Measurements from ENCODE around the gene TMEM273.
"Not testable (repeated sequence)": the region's sequence is repeated elsewhere in the genome, so short reads cannot be mapped to it uniquely, and the experiment has no call there.

Gene TMEM273

GRCh38 chr10:49204119-49204518 lies 15.9 kb upstream of the TMEM273 start:
- DNase-seq (ENCODE audit: low spot score): no peak

GRCh38 chr10:49202266-49202665 lies 14.1 kb upstream of the TMEM273 start:
- no peak for DNase-seq (ENCODE audit: low spot score)

GRCh38 chr10:49200854-49201253 lies 12.7 kb upstream of the TMEM273 start:
- DNase-seq (ENCODE audit: low spot score): no peak

- DNase-seq (ENCODE audit: low spot score): no peak
Measured at GRCh38 chr10:49197171-49197570, 9.0 kb upstream of the TMEM273 start.

- DNase-seq (ENCODE audit: low spot score): not testable (repeated sequence)
Measured at GRCh38 chr10:49195864-49196263, 7.7 kb upstream of the TMEM273 start.

- no peak for DNase-seq (ENCODE audit: low spot score)
Measured at GRCh38 chr10:49194212-49194920, 6.2 kb upstream of the TMEM273 start.

- DNase-seq (ENCODE audit: low spot score): no peak
Measured at GRCh38 chr10:49191349-49191748, 3.2 kb upstream of the TMEM273 start.

- DNase-seq (ENCODE audit: low spot score): no peak
Measured at GRCh38 chr10:49189422-49189821, 1.2 kb upstream of the TMEM273 start.

- DNase-seq (ENCODE audit: low spot score): no peak
Measured at GRCh38 chr10:49187044-49187484, 1.1 kb downstream of the TMEM273 start.

GRCh38 chr10:49186613-49187012 lies 1.6 kb downstream of the TMEM273 start:
- no peak for DNase-seq (ENCODE audit: low spot score)

- no peak for DNase-seq (ENCODE audit: low spot score)
Measured at GRCh38 chr10:49185213-49185612, 3.0 kb downstream of the TMEM273 start.

GRCh38 chr10:49184642-49185111 lies 3.5 kb downstream of the TMEM273 start:
- DNase-seq (ENCODE audit: low spot score): no peak

- no peak for DNase-seq (ENCODE audit: low spot score)
Measured at GRCh38 chr10:49183596-49184542, 4.3 kb downstream of the TMEM273 start.

- no peak for DNase-seq (ENCODE audit: low spot score)
Measured at GRCh38 chr10:49182776-49183175, 5.4 kb downstream of the TMEM273 start.

GRCh38 chr10:49180444-49180860 lies 7.7 kb downstream of the TMEM273 start:
- no peak for DNase-seq (ENCODE audit: low spot score)

GRCh38 chr10:49179699-49180443 lies 8.3 kb downstream of the TMEM273 start:
- no peak for DNase-seq (ENCODE audit: low spot score)

- DNase-seq (ENCODE audit: low spot score): no peak
Measured at GRCh38 chr10:49178489-49179471, 9.4 kb downstream of the TMEM273 start.

- DNase-seq (ENCODE audit: low spot score): no peak
Measured at GRCh38 chr10:49177391-49178355, 10.5 kb downstream of the TMEM273 start.

Data from hematopoietic multipotent progenitor cell treated with erythropoietin and hydrocortisone succinate and interleukin-3 and kit ligand, for 15 days (in vitro differentiated cells).